GM21447 (cell line): ENCODE results near the gene CENPK.
"Not testable (repeated sequence)": the region's sequence is repeated elsewhere in the genome, so short reads cannot be mapped to it uniquely, and the experiment has no call there.

Source experiments
- ATAC-seq: cut with Tn5 transposase; IDR thresholded peaks from one replicate; pipeline ENCODE4 v1.9.1; 2021; ENCODE audit not compliant: unreplicated experiment

The CENPK gene

DNA sequence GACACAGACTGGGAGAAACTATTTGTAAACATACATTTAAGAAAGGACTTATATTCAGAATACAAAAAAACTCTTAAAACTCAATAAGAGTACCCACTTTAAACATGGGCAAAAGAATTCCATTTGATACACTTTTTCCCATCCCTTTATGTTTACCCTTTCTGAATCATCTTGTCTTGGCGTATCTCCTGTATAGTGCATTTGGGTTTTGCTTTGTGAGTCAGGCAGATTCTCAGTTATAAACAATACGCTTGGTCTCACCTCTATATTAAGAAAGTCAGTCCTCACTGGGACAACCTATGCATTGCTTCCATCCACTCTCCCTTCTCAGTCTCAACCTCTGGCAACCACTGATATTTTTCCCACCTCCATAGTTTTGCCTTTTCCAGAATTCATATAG is 54.0 kb downstream of the CENPK start:
- no peak for ATAC-seq

DNA sequence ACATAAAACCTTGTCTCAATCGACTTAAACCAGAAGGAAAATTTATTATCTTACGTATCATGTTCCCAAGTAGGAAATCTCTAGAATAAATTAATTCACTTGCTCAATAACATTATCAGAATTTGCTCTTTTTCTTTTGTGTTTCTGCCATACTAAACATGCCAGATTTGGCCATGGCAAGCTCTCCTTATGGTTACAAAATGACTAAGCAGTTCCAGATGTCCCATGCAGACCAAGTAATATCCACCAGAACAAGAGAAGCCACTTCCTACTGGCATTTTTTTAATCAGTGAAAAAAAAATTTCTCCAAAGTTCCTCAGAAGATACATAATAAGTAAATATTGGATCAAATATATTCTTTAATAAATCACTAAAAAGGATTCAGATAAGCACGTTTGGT is 56.0 kb downstream of the CENPK start:
- ATAC-seq: no peak

DNA sequence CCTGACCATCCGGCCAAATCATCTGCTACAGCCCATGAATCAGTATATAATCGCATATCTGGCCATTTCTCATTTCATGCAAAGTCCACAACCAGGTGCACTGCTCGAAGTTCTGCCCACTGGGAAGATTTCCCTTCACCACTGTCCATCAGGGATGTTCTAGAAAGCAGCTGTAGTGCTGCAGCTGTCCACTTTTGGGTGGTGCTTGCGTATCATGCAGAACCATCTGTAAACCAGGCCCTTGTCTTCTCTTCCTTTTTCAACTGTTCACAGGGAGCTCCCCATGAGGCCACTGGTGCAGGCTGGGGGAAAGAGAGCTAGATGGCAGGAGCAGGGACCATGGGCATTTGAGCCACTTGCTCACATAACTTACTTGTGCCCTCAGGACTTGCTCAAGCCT is 73.8 kb downstream of the CENPK start:
- no peak for ATAC-seq

DNA sequence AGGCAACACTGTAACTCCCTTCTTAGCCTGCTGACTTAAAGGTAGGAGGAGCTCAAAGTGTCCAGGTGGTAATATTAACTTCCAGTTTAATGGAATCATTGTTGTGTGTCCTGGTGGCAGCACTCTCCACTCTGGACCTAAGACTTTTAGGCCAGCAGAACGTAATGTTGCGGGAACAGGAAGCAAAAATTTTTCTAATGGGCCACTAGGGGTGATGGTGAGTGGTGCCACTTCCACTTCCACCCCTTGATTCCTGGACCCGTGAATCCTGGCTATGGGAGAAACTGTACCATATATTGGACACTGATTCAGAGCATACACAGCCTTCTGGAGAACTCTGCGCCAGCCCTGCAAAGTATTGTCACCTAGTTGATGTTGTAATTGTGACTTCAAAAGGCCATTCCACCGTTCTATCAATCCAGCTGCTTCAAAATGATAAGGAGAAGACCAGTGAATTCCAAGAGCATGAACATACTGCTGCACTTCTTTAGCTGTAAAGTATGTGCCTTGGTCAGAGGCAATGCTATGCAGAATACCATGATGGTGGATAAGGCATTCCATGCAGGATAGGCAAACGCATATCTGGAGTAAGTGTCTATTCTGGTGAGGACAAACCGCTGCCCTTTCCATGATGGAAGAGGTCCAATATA is 74.8 kb downstream of the CENPK start:
- ATAC-seq: not testable (repeated sequence)

DNA sequence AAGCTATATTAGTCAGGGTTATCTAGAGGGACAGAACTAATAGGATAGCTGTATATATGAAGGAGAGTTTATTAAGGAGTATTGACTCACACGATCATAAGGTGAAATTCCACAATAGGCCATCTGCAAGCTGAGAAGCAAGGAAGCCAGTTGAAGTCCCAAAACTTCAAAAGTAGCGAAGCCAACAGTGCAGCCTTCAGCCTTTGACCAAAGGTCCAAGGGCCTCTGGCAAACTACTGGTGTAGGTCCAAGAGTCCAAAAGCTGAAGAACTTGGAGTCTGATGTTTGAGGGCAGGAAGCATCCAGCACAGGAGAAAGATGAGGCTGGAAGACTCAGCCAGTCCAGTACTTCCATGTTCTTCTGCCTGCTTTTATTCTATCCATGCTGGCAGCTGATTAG is 76.2 kb downstream of the CENPK start:
- ATAC-seq: not testable (repeated sequence)

DNA sequence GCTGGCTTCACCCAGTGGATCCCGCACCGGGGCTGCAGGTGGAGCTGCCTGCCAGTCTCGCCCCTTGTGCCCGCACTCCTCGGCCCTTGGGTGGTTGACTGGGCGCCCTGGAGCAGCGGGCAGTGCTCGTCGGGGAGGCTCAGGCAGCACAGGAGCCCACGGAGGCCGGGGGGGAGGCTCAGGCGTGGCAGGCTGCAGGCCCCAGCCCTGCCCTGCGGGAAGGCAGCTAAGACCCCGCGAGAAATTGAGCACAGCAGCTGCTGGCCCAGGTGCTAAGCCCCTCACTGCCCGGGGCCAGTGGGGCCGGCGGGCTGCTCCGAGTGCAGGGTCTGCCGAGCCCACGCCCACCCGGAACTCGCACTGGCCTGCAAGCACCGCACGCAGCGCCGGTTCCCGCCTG is 77.6 kb downstream of the CENPK start:
- ATAC-seq: no peak

DNA sequence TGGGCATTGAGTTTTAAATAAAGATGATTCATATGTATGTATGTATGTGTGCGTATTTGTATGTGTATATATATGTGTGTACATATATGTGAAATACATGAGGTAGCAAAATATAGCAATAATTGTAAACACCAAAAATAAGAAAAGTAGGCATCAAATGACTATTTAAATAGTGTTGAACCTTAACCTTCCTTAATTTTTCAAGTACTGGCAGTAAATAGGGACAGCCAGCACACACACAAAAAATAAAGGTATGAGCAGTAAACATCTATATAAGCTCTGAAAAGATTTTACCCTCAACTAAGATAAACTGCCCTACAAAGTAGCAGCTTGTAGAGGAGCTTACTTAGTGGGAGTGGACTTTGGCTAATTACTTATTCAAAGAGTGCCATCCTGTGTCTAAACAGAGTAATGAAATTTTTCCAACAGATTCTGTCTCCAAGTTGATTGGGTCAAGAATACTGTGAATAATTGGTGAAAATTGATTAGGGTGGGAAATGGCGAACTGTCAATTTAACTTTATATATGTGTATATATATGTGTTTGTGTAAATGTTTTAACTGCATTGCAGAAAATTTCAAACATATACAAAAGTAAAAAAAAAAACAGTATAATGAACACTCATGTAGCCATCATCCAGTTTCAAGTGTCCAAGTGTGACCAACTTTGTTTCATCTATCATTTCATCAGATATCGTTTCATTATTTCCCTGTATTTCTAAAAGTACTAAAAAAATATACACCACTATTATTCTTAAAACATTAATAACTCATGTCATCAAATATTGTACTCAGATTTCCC is 79.2 kb downstream of the CENPK start:
- peak; percentile 47 for ATAC-seq

DNA sequence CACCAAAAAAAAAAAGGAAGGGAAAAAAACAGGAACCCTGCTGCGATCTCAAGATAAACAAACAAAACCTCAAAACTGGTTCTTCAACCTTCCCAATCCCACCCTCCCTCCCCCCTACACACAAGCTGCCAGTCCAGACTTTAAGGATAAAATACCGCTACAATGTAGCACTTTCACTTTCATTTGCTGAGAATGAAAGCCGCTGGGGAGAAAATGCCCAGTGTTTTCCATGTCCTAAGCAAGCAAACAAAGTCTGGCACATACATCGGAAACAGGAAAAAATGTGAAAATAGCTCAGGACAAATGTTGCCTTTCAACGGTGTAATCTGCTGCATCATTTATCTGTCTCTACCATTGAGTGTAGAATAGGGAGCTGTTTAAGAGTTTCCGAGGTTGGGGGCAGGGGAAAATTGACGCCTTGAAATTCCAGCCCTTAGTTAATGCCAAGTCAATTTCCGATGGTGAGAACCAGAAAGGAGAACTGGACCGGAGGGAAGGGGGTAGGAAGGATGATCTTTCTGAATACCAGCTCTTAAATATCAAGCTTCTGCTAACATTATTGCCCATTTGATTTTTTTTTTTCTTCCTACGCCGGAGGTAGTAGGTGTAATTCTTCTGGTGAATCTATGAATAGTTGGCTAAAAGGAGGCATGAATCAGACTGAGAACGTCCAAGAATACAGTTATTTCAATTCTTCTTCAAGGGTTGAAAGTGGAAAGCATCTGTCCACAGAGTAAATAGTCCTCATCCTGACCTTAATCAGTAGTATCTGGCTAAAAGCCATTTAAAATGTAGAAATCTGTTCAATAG is 80.0 kb downstream of the CENPK start:
- ATAC-seq: no peak

DNA sequence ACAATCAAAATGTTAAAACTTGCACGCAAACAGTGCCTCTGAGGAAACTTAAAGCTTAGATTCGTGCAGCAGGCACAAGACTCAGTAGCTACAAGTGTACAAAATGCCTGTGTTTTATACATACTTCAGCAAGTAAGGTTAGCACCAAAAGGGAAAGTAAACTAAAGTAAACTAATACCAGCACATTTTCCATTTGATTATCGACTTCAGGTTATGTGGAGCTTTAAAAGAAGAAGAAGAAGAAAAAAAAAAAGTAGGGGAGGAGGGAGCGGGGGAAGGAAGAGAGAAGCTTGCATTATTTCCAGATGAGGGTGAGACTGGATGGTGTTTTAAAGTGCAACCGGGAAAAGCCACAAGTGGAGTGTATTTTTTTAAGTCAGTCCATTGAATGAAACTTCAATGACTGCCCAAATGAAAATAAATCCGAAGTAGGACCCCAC is 80.7 kb downstream of the CENPK start:
- no peak for ATAC-seq

DNA sequence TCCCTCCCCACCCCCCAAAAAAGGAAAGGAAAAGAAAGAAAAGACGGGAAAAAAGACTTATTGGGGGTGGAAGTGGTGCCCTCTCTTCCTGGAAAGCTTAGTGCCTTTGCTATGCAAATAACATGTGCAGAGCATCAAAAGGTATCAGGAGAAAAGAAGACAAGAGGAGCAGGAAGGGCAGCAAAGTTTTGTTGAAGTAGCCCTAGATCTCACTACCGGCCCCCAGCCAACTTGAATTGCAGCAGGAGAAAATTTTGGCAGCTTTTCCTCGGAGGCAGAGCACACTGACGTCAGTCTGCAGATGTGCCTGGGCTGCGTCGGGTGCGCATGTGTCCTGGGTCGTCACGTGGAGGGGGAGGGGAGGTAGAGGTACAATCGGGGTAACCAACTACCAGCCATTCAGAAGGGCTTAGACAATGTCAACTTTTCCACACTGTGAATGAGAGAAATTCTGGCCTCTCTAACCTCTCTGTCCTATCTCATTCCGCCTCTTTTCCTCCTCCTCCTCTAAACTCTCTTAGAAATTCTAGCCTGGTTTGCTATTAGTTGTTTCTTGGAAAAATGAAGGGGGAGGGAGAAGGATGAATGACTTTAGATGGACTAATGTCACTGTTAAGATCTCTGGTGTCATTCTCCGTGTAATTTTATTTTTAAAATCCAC is 81.2 kb downstream of the CENPK start, which contains the start of gene ADAMTS6:
TSS of gene ADAMTS6 (minus strand) at position 286 of the 661 bp plus-strand sequence. CDS start 8,247 bp downstream, outside the sequence.
- peak; percentile 75 for ATAC-seq

DNA sequence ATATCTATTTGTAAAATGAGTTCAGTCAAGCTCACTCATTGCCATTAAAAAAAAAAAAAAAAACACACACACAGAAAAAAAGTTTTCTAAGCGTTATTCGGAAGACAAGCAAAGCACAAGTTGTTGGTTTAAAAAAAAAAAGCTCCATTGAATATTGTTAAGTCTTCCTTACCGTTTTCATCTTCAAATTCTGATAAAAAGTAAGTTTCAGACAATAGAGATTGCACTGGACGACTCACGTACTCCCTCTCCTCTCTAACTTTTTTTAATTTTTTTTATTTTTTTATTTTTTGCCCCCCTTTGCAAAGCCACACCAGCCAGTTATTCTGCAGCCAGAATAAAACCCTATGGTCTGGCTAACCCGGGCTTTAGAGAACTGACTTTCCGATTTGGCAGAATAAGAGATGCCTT is 81.8 kb downstream of the CENPK start:
- ATAC-seq: peak; percentile 16

DNA sequence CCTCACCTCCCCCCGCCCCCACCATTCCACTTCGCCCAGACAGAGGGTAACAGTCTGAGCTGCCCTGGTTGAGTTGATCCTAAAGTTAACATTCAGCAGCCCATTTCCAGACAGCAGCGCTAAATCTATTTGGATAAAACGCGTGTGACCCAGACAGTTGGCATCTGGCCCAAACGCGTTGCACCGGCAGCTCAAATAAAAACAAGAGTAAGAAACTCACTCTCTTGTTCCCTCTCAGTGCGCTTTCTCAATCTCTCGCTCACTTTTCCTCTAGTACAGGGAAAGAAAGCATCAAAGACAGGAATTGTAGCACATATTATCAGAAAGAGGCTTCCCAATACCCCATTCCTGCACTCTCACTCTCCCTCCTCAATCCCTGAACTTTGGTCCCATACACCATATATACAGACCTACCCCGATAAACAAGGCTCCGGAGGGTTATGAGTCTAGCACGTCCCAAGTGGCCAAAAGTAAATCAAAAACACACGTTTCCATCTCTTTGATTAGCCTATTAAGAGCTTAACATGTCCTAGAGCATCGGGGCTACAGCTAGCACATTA is 82.6 kb downstream of the CENPK start:
- peak; percentile 28 for ATAC-seq

DNA sequence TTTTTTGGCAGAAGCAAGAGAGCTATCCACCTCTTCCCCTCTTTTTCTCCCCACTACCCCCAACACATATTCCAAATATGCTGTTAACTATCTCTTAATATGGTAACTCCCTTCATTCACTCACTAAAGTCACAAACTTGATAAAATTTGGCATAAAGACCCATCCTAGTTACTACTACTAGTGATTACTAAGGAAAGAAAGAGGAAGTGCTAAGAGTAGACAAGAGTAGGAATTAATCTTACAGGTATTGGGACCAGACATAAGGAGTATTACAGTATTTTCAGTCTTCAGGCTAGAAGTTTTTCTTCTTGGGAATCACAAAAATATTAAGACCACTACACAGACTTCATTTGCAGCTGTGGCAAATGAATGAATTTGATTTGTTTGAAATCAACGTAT is 83.4 kb downstream of the CENPK start:
- ATAC-seq: no peak

DNA sequence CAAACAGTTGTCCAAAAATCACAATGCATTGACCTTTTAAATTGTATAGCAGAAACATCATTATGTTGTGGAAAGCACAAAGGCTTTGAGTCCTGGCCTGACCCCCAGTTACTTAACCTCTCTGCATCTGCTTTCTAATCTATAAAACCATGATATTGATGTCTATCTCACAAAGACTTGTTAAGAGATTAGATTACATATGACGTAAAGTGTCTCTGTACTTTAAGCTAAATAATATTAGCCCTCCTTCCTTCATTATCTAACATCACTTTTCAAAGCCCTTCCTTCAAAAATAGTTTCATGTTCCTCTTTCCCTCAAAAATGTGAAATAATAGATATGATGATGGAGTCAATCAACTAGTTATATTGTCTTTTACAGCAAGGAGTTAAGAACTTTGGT is 84.6 kb downstream of the CENPK start:
- ATAC-seq: no peak

DNA sequence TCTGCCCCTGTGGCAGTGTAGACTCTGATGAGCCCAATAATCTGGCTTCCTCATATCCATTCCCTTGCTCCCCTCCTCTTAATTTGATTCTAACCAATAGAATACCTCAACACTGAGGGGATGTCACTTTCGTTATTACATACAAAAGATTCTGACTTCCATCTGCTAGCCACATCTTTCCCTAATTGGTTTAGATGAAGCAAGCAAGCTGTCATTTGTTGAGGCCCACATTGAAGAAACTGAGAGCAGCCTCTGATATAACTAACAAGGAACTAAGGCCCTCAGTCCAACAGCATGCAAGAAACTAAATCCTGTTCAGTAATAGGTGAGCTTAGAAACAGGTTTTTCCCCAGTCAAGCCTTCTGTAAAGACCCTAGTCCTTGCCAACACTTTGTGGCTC is 87.1 kb downstream of the CENPK start:
- ATAC-seq: no peak

DNA sequence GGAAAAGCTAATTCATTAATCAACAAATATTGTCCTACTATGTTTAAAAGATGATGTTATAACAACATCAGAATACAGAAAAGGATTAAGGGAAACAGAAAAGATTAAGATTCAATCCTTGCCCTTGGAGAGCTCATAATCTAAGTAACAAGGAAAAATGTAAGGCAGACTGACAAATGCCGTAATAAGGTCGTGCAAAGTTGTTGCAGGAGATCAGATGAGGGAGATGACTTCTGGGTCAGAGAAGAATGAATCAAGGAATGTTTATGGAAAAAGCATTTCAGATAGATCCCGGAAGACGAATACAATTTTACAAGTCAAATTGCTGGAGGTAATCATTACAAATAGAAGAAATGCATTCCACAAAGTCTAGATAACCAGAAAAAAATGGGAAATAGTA is 87.6 kb downstream of the CENPK start:
- ATAC-seq: no peak

DNA sequence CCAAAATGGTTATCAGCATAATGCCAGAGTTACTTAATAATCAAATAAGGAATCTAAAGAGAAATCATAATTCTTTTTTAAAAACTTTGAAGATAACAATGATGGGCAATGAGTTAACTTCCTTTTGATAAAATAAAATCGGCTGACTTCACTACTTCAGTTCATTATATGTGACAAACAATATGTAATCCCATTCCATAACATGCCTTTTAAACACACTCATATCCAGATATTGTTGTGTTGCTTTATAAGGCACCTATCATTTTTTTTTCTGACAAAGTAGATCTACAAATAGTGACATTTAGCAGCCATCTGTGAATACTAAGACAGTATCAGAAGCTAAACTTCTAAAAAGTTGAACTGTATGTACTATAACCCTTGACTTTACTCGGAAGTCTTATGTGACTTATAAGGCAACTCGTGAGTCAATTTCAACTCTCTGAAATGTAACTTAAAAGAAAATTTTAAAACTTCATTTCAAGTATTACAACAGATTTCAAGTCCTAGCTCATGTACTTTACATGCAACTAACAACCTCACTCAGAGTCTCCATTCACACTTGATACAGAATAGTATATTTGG is 88.7 kb downstream of the CENPK start:
- no peak for ATAC-seq

DNA sequence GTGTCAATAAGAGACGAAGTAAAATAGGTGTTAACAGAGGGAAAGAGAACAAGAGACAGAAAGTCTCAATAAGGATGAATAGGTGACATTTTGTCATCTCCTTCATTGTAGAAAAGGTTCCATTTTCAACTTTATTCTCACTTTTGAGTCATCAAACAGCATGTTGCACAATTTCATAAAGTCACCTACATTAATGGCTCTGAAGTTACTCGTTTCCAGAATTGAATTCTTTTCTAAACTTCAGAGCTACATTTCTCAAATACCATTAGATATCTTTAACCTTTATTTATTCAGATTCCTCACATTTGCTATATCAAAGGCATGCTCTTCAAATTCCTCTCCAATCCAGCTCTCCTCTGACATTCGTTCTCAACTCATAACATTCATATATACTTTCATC is 94.3 kb downstream of the CENPK start:
- no peak for ATAC-seq
